Mammary epithelial cell (primary cell): ENCODE measurements around the gene COL5A1.

Source experiments
- CTCF ChIP-seq, 2 donors: IDR thresholded peaks in 1 of 2; conservative IDR thresholded peaks in 1 of 2; 2 replicates each; pipeline ENCODE4 v1.5.1; 2011 to 2012; ENCODE audit warnings: inconsistent platforms in 2 of 2, low read length in 2 of 2, mild to moderate bottlenecking in 2 of 2, control low read depth in 1 of 2, low read depth in 1 of 2; ENCODE audit not compliant: insufficient read depth in 1 of 2; ENCODE audit errors: extremely low read depth in 1 of 2
- EZH2 ChIP-seq: IDR thresholded peaks from 2 replicates; pipeline ENCODE4 v1.6.1; 2012; ENCODE audit warnings: low read length, inconsistent platforms, borderline replicate concordance

- TF ChIP-seq CTCF (conservative IDR thresholded peaks at IDR 0.05 in 1 of 2, IDR thresholded peaks at IDR 0.05 in 1 of 2; ENCODE audit: extremely low read depth in 1 of 2, insufficient read depth in 1 of 2, low read depth in 1 of 2, low read length in 2 of 2), result no peak
- no peak for TF ChIP-seq EZH2
Observed at GRCh38 chr9:134633362-134634142, 8.1 kb upstream of the COL5A1 start.
